GM12801 (cell line): ENCODE measurements around the gene SH3RF3.

Experiments used
- TF ChIP-seq, protein P1 (sequence below): IDR thresholded peaks from one replicate; pipeline ENCODE4 v1.5.1; 2011; ENCODE audit warnings: control low read depth; ENCODE audit not compliant: insufficient read length; ENCODE audit errors: extremely low read depth

SH3RF3 gene

DNA sequence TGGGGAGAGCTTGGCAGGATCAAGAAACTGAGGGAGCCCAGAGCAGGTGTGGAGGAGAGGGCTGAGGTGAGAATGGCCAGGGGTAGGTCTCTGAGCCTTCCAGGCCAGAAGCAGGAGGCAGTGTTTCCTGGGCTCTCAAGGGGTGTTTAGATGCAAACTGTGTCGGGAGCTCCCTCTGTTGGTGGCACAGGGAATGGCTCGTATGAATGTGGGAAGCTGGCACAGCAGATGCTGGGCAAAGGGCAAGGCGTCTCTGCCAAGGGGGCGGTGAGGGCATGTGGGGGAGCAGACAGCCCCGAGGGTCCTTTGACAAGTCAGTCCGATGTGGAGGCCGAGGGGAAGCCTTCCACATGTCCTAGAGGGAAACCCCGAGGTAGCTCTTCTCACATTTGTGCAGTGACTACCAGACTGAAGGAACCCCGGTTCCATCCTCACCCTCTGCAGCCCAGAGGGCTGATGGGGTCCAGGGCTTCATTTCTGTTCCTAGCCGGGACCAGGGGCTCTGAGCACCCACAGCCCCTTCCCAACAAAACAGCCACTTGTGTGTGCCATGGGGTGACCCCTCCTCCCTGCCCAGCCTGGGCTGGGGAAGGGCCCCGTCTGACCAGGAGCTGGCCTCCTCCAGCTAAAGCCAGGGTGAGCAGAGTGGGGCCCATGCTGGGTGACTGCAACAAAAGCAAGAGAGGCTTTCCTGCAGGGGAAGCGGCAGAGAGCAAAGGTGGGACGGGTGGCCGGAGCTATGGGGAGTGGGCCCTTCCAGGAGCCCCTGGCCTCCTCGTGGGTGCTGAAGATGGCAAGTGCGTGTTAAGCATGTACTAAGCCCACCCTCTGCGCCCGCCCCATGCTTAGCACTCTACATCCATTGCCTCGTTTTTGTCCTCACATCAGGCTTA lies 381.4 kb downstream of the SH3RF3 start:
- TF ChIP-seq, protein P1, sequence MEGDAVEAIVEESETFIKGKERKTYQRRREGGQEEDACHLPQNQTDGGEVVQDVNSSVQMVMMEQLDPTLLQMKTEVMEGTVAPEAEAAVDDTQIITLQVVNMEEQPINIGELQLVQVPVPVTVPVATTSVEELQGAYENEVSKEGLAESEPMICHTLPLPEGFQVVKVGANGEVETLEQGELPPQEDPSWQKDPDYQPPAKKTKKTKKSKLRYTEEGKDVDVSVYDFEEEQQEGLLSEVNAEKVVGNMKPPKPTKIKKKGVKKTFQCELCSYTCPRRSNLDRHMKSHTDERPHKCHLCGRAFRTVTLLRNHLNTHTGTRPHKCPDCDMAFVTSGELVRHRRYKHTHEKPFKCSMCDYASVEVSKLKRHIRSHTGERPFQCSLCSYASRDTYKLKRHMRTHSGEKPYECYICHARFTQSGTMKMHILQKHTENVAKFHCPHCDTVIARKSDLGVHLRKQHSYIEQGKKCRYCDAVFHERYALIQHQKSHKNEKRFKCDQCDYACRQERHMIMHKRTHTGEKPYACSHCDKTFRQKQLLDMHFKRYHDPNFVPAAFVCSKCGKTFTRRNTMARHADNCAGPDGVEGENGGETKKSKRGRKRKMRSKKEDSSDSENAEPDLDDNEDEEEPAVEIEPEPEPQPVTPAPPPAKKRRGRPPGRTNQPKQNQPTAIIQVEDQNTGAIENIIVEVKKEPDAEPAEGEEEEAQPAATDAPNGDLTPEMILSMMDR: no peak

DNA sequence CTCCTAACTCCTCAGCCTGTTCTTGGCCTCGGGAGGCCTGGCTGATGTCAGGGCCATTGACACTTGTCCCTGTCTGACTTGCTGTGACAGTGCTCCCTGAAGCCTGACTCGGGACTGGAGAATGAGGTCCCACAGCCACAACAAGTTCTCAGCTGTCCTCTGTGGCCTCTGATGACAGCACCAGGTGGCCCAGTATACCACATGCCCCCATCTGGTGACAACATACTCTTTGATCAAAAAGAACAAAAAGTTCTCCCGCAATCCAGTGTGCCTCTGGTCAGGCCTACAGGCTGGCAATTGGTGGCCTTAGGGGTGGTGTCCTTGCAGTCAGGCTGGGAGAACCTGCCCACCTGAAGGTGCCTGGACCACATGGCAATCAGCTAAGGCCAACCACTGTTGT lies 382.2 kb downstream of the SH3RF3 start:
- TF ChIP-seq, protein P1: no peak

DNA sequence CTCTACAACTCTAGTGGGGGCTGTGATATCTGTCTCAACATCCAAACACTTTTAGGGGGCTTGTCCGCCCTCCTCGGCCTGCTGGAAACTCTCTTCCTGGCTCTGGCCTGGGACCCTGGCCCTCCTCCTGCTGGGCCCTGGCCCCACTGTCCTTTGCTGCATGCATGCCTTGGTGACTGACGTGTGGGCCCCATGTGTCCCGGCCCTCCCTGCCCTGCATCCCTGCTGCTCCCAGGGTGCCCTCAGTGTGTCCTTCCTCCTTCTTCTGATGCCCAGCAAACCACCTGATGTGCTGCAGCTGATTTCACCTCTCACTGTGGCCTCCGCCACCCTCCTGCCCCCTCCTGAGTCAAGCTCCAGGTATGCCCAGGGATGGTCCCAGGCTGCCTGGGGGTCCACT lies 383.1 kb downstream of the SH3RF3 start:
- TF ChIP-seq, protein P1: no peak

DNA sequence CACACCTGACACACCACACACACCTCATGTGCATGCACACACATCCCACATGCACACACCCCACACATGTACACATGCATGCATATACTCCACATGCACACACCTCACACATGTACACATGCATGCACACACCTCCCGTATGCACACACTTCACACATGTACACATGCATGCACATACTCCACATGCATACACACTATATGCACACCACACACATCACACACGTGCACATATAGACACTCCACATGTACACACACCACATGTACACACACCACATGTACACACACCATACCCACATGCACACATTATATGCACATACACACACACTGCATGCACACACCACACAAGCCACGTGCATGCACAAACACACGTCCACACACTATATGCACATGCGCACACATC lies 384.2 kb downstream of the SH3RF3 start:
- TF ChIP-seq, protein P1: no peak

DNA sequence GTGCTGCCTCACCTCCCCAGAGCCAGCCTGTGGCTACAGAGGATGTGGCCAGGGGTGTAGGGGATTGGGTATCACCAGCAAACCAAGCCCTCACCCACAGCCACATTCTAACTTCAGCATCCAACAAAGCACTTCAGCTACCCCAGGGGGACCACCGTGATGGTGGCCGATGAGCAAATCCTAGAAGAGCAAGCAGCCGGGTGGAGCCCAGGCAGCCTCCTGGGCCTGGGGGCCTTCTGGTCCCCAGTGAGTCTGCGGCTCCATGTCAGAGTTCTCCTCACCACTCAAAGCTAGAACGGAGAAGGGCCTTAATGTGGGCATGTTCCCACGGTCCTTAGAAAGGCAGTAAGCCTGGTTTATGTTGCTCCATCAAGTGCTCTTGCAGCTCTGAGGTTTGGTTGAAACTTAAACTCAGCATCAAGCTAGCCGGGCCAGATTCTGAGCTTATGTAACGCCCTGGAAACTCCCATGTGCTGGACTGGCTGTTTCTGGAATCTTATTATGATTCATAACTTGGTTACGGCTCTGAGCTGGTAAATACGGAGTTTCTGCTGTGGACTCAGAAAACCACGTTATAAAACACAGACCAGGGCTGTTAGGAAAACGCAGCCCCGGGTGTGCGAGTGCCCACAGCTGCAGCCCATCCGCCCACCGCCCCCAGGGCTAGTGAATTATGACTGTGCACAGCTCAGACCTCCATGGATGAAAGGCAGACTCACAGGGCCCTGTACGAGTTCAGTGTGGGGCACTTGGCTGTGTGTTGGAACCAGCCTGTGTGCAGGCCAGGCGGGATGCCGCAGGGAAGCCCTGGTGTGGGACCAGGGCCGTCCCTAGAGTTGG lies 385.0 kb downstream of the SH3RF3 start:
- TF ChIP-seq, protein P1: no peak

DNA sequence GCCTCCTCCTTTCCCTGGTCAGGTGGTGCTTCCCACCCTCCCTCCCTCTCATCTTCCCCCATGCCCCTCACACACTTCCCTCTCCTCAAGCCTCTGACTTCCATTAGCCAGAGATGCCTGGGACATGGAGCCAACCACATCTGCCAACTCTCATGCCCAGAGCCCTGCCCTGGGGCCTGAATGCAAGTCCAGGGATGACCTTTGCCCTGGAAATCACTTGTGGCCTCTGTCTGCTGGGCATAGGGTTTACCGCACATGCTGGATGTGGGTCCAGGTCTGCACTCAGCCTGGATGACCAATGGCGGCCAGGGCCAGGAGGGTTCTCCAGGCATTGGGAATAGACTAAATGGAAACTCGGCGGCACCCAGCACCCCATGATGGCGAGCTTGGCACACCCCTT lies 385.9 kb downstream of the SH3RF3 start:
- TF ChIP-seq, protein P1: no peak

DNA sequence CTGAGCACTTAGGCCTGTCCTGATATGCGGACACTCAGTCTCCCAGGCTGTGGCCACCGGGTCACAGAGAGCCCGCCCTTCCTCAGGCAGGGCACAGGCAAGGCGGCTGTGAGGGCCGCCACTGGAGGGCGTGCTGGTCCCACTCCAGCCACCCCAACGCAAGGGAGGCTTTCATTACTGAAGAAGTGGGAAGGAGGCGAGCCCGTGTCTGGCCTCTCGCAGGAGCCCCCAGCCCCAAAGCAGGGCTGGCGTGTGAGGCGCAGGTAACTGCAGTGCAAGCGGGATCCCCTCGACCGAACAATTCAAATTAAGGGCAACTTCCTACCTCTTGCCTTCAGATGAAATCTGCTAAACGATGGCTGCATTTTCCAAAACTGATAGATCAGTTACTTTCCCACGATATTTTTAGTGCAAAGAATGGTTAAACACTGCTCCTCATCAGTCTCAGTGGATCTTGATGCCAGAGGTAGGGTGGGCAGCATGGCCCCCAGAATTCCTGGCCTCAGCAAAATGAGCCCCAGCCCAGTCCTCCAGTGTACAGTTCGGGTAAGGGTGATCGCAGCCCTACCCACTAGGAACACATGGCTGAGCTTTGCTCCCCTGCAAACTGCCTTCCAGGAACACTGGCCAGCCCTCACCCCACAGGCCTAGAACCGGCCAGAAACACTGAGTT lies 387.6 kb downstream of the SH3RF3 start:
- TF ChIP-seq, protein P1: no peak
